ENCODE data around the gene MACO1.
"Not testable (repeated sequence)": the region's sequence is repeated elsewhere in the genome, so short reads cannot be mapped to it uniquely, and the experiment has no call there.

MACO1 gene, protein sequence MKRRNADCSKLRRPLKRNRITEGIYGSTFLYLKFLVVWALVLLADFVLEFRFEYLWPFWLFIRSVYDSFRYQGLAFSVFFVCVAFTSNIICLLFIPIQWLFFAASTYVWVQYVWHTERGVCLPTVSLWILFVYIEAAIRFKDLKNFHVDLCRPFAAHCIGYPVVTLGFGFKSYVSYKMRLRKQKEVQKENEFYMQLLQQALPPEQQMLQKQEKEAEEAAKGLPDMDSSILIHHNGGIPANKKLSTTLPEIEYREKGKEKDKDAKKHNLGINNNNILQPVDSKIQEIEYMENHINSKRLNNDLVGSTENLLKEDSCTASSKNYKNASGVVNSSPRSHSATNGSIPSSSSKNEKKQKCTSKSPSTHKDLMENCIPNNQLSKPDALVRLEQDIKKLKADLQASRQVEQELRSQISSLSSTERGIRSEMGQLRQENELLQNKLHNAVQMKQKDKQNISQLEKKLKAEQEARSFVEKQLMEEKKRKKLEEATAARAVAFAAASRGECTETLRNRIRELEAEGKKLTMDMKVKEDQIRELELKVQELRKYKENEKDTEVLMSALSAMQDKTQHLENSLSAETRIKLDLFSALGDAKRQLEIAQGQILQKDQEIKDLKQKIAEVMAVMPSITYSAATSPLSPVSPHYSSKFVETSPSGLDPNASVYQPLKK

DNA sequence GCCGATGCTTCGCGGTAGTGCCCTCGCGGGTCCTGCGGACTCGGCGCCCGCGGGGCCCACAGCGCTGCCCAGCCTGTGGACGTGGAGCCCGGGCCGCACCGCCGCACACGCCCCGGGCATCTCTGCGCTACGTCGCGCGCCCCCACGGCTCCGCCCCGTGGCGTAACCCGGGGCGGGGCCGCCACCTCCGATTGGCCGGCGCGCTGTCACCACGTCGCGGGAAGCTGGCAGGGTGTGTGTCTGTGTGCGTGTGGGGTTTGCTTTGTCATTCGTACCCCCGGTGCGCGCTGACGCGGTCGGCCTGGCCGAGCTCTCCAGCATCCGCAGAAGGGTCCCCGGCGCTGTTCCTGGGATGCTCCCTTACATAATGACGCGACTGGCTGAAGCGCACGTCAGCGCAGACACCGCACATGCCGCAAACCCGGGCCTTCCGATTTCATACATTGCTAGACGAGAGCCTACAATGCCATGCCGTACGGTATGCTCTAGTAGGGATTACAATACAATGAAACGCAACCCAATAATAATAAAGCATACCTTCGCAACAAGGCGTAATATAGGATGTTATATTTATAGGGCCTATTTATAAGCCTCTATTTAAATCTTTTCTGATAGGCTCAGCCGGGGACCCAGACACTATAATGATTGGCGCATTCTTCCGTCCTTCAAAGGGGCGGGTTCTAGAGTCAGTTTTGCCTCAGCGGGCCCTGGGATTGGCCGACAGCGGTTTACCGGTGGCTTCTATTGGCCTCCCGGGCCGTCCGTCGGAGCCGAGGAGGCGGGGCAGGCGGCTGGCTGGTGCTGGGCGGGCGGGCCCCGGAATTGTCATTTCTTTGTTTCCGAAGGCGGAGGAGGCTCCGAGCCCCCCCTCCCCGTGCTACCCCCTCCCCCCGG lies at the start of gene MACO1:
Gene MACO1 (plus strand): TSS at position 825 of the 894 bp plus-strand sequence. CDS start 202 bp downstream, outside the sequence.
- DNase-seq (ENCODE audit: low read depth in 2 of 2): peak; percentile 93

DNA sequence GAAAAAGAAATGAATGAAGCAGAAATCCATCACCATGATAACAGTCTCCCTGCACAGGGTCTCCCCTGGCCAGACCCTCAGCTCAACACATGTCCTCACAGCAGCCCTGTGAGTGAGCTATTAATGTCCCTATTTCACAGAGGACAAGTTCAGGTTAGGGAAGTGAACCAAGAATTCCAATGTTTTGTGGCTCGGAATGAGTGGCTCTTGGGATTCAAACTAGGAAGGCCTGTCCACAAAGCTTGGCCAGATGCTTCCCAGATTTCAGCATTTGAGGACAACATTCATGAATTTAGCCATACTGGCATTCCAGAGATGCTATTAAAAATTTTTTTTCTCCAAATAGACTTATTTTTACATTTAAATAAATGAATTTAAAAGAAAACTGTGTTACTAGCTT lies 48.2 kb upstream of the MACO1 start:
- DNase-seq (ENCODE audit: low read depth in 2 of 2): not testable (repeated sequence)

DNA sequence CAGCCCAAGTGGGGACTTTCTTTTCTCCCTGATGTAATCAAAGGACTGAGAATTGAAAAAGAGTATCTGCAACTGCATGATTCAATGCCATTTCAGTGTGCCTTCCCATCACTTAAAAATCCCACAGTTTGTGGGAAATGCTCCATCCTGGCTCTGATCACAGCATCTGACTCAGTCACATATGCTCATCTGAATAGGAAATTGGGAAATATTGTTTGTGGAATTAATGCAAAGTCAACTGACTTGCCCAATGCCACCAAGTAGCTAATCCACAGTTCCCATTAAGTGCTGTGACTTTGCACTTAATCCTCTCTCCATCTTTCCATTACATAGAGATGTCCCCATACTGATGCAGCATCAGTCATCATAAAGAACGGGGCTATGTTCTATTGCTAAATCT lies 47.6 kb upstream of the MACO1 start:
- DNase-seq (ENCODE audit: low read depth in 2 of 2): peak; percentile 63 to 65

DNA sequence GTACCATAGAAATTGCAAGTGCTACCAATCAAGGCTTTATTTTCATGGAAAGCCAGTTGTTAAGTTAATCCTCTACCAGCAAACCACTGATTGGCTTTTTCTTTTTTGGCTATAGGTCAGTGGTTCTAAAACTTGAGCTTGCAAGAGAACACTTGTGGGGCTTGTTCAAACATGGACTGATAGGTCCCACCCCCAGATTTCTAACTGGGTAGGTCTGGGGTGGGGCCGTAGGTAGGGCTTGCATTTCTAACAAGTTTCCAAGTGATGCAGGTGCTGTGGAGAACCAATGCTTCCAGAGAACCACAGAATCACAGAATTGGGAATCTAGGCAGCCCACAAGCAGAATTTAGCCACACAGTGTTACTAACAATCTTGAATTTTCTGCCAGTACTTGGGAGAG lies 46.8 kb upstream of the MACO1 start:
- not testable (repeated sequence) for DNase-seq (ENCODE audit: low read depth in 2 of 2)

DNA sequence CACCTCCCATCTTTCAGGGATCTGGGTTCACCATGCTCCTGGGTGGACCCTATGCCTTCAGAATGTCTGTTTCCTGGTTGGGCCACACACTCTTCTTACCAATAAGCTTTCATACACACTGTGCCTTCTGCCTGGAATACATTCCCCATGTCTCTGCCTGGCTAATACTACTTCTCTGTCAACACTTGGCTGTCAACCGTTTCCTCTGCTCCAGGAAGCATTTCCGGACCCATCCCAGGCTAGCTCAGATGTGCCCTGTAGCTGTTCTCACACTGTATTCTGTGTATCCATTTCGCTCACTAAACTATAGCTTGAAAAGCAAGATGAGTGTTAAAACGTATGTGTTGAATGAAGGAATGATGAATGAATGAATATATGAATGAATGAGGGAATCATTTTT lies 43.6 kb upstream of the MACO1 start:
- not testable (repeated sequence) for DNase-seq (ENCODE audit: low read depth in 2 of 2)

DNA sequence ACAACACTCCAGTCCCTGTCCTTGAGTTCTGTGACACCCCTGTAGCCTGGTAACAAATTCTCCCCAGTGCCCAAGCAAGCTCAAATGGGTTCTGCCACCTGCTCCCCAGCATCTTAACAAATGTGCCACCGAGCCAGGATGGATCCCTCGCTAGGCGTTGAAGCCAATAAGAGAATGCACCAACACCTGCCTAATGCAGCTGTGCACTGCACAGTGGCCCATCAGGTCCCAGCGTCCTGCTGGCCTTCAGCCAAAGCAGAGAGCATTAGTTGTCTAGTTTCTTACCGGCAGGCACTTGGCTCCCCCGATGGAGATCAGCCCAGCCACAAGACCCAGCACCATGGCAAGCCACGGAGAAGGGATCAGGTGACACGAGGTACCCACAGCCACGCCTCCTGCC lies 42.0 kb upstream of the MACO1 start:
- DNase-seq (ENCODE audit: low read depth in 2 of 2): not testable (repeated sequence)

DNA sequence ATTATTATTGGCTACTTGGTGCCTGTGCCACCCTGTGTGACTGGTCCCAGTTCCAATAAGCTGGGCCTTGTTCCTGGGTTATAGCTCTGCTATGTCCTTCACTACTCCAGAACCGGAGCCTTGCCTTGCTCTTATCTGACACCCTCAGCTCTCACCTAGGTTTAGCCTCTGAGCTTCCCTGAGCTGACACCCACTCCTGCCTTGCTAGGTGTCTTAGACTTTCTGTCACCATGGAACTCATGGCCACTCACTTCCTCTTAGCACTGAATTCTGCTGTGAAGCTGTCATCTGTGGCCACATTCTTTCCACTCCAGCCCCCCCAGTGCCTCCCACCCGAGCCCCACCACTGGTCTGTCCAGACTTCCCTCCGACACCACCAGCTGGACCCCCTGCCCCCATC lies 41.0 kb upstream of the MACO1 start:
- not testable (repeated sequence) for DNase-seq (ENCODE audit: low read depth in 2 of 2)

DNA sequence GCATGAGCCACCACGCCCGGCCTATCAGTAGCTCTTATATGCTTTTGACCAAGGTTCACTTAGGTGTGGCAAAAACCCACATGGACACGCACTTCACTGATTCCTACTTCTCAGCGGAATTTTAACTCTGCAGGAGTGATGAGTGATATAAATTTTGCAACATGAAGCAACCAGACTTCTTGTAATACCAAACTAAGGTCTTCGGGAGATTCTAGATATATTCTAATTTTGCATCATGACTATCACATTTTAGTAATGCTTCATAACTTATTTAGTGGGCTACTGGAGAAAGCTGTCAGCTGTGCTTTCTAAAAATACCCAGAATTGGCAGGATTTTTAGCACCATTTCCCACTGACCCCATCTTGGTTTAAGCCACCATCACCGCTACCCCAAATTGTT lies 37.9 kb upstream of the MACO1 start:
- DNase-seq (ENCODE audit: low read depth in 2 of 2): no peak

DNA sequence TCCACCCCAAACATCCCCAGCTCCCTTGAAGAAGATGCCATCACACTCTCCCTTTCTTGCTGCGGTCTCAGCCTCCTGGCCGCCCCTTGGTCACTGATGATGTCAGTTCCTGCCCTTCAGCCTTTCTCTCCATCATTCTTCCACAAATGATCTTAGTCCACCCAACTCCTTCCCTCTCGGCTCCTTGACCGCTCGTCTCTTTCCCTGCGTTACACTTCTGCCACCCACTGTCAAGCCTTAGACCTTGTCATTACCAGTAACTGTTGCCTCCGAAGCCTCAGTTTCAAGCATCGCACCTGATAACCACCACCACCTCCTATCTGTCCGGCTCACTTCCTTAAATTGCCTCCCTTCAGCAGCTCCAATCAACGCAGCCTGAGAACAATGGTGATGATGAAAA lies 33.1 kb upstream of the MACO1 start:
- DNase-seq (ENCODE audit: low read depth in 2 of 2): not testable (repeated sequence)

DNA sequence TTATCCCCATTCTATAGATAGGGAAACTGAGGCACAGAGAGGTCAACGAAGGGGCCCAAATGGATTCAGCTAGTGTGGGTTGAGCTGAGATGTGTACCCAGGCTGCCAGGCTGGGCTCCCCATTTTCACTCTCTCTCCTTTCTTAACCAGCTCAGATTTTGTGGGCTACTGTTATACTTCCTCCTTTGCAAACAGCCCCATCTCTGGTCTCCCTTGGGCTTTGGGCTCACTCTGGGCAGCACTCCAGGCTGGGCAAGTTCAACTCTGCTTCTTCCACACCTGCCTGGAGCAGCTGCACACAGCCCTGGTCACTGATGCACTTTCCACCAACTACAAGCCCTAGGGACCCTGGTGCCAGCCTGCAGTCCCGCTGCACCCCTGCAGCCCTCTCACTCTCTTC lies 32.6 kb upstream of the MACO1 start:
- DNase-seq (ENCODE audit: low read depth in 2 of 2): not testable (repeated sequence)

DNA sequence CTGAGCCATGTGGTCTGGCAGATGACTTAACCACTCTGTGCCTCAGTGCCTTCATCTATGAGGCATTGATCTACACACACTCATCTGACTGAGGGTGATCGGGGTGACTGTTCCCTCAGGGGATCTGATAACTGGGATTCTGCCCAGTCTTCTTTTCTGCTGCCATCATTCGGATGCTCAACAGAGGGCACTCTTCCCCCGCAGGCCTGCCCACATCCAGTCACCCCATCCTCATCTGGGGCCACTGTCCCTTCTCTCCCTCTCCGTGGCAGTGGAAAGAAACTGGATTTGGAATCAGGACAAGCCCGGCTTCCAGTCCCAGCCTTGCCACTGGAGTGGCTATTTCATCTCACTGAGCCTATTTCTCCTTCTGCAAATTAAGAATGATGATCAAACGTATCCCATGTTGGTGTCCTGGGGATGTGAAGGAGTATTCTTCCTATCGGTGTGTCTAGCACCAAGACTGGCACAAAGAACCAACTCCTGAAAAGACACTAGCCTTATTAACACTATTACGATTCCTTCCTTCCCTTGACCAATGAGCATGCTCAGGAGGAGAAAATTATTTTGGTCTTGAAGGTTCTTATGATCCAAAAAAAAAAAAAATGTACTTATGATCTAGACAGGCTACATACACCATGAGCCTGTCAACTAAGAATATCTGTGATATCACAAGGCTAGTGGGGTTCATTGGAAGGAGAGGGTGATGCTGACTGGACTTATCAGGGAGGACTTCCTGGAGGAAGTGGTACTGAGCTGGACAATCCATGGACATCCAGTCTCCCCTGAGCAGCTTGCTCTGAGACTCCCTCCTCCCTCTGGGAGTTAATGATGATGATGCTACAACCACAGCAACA lies 27.5 kb upstream of the MACO1 start:
- not testable (repeated sequence) for DNase-seq (ENCODE audit: low read depth in 2 of 2)

DNA sequence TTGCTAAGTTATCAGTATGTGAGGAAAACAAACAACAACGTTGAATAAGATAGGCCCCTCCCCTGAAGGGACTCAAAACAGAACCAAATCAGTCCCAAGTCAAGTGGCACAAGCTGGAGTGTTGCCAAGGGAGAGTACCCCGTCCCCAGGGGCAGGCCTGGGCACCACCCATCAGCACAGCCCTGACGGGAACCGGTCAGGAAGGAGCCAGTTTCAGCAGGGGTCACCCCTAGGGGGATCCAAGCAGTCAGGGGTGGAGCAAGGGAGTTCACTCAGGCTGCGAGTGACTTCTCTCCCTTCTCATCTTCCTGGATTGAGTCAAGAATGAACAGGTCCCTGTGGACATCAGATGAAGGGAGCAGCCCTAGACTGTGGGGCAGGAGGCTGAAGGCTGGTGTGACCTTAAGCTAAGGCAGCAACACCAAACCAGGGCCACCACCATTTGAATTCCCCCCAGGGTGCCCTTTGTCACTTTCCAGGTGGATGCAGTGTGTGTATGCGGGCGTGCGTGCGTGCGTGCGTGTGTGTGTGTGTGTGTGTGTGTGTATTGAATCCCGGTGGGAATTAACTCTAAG lies 24.9 kb upstream of the MACO1 start:
- DNase-seq (ENCODE audit: low read depth in 2 of 2): not testable (repeated sequence)

DNA sequence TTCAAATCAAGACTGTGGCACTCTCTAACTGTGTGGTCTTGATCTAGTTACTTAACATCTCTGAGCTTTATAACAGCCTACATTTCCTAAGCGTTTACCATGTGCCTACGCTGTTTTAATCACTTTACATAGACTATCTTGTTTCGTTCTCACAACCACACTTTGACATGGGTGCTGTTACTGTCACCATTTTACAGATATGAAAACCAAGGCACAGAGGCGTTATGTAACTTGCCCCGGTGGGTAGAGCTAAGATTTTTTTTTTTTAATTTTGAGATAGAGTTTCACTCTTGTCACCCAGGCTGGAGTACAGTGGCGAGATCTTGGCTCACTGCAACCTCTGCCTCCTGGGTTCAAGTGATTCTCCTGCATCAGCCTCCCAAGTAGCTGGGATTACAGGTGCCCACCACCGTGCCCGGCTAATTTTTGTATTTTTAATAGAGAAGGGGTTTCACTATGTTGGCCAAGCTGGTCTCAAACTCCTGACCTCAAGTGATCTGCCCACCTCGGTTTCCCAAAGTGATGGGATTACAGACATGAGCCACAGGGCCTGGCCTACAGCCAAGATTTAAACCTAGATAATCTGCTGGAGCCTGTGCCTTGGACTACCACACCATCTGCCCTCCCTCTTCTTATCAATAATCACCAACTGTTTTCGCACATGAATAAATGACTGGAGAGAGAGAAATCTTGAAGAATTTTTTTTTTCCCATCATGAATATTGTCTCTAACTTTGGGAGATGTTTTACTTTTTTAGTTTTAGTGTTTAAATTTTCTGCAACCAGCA lies 20.9 kb upstream of the MACO1 start:
- DNase-seq (ENCODE audit: low read depth in 2 of 2): not testable (repeated sequence)

DNA sequence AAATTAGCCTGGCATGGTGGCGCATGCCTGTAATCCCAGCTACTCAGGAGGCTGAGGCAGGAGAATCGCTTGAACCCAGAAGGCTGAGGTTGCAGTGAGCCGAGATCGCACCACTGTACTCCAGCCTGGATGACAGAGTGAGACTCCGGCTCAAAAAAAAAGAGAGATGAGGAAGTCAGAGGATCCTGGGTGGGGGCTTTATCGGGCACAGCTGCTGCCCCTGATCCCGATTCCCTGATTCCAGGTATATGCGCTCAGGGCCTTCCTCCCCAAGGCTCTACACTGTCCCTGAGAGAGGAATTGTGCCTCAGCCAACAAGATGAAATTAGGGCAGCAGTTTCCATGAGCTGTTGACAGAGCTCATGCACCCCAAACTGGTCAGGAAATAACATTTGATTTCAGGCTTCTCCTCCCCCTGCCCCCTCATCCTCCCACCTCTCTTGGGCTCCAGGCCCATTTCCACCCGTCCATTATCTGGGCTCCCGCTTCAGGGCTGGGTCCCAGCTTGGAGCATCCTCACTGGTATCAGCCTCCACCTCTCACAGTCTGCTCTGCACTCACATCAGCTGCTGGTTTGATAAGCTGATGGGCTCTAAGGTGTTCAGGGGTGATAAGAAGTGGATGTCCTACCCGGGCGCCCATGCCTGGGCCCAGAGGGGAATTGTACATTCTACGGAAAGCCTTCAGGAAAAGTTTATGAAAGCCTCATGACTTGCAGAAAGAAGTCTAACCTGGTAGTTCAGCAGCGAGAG lies 17.6 kb upstream of the MACO1 start:
- not testable (repeated sequence) for DNase-seq (ENCODE audit: low read depth in 2 of 2)

DNA sequence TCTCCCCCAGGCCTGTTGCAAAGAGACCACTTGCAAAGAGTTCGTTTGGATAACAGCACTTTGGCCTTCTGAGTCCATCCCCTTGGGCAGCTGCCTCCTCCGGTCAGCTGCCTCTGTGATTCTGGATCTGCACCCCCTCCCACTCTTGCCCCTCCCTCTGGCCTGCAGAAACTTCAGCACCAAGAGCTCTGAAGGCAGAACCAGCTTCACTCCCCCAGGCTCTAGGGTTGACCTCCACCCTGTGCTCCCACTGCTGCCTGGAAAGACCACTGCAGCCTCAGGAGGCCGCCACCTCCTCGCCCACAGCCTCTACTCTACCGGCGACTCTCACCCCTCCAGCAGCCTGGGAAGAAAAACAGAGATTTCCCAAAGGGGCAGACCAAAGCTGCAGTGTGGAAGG lies 16.5 kb upstream of the MACO1 start:
- not testable (repeated sequence) for DNase-seq (ENCODE audit: low read depth in 2 of 2)

DNA sequence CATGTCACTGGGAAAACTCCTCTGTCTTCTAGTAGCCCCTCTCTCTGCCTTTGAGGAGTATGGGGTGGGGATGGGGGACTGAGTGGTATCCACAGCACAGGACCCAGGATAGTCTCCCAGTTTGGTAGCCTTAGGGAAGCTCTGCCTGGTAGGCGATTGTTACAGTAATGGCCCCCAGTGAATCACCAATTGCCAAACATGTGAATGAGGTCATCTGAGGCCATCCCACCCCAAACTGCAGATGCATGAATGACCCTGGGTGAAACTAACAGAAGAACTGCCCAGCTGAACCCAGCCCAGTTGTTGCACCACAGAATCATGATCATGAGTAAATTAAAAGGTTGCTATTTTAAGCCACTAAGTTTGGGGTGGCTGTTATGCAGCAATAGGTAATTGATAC lies 16.1 kb upstream of the MACO1 start:
- DNase-seq (ENCODE audit: low read depth in 2 of 2): not testable (repeated sequence)

DNA sequence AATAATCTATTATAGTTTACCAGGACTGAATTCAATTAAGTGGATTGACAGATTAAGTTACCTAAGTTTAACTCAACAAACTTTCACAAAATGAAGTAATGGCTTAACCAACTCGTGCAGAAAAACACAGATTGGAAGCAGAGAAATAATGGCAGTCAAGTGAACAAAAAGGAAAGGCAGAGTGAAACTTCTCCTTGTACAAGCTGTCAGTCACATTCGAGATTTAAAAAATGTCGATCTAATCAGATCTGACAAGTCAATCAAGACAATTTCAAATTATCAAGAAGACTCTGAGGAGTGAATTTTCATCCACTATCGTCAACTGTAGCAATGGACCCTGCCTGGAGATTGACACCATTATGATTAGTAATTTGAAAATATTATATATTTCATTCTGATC lies 13.4 kb upstream of the MACO1 start:
- not testable (repeated sequence) for DNase-seq (ENCODE audit: low read depth in 2 of 2)

DNA sequence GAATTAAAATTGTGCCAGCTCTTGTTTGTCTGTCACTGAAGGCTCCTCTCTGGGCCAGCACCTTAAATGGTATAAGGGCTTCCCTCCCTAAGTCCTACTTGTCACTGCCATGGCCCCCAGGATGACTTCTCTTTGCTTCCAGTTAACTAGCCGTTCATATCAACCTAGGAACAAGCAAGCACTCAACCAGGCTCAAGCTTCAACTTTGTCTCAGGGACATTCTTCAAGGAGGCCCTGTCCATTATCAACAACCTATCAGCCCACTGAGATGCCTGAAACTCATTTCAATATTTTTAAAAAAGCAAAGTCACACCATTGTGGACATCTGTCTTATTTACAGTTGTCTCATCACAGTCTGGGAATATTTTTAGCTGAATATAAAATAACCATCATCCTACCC lies 11.4 kb upstream of the MACO1 start:
- not testable (repeated sequence) for DNase-seq (ENCODE audit: low read depth in 2 of 2)

DNA sequence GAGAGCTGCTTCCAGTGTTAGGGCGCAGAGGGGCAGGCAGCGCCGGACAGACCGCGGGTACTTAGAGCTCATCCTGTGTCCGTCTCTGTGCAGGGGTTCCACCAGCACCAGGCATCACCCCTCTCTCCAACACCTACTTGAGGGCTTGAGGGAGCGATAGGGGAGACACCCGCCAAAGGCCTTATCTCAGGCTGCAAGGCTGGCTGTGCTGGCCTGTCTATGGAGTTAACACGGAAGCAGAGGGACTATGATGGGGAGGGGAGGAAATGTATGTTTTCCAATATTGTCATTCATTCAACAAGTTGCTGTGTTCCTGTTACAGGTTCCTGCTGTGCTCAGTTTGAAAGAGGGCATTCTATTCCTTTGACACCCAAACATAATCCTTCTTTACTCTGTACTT lies 10.0 kb upstream of the MACO1 start, which contains the start of gene RHCE:
Gene RHCE (minus strand): TSS at position 111 of the 400 bp plus-strand sequence. CDS start 39 bp downstream, at position 72.
- DNase-seq (ENCODE audit: low read depth in 2 of 2): not testable (repeated sequence)
